H1 (cell line): ENCODE measurements around the gene NAP1L1. TPM values are rescaled to one million over a fixed set of nuclear protein-coding genes. Genes with fewer than 3 reads are reported as not detected.

Source experiments
- CTCF ChIA-PET: fragments of 300-600 bp; sonication (Branson Sonifier 250); formaldehyde crosslinking; loops from one replicate; lab custom pipeline; 2021; ENCODE audit not compliant: partially characterized antibody; lab: Charles Lee
- POLR2A ChIA-PET: fragments of 300-600 bp; sonication (Branson Sonifier 250); formaldehyde crosslinking; loops from one replicate; lab custom pipeline; 2021; ENCODE audit warnings: inconsistent platforms; ENCODE audit not compliant: partially characterized antibody; lab: Charles Lee
- DNase-seq, 2 experiments: peaks; one replicate each; pipeline versions ENCODE4 v3.0.0 to v3.0.0-alpha.2; 2010 to 2022; ENCODE audit warnings: low spot score in 2 of 2, low read depth in 1 of 2, mixed read lengths in 1 of 2
- FAIRE-seq: peaks from 2 replicates; lab custom pipeline; 2011; peaks lifted over from hg19 to GRCh38; lab: Jason Lieb, UNC
- H2AFZ ChIP-seq: 2 replicates; pipeline ENCODE4 v1.8.1; 2012; ENCODE audit warnings: low read length, inconsistent platforms
- H2AK5ac ChIP-seq: 2 replicates; pipeline ENCODE4 v1.6.1; 2013; ENCODE audit warnings: low read depth, low read length
- H2BK120ac ChIP-seq: replicated peaks from 2 replicates; pipeline ENCODE3; 2013; ENCODE audit warnings: low read depth, low read length, inconsistent platforms
- H2BK12ac ChIP-seq: 2 replicates; pipeline ENCODE4 v1.6.1; 2013; ENCODE audit warnings: low read depth, low read length
- H2BK15ac ChIP-seq: 2 replicates; pipeline ENCODE4 v1.6.1; 2013; ENCODE audit warnings: low read length
- H2BK20ac ChIP-seq: 2 replicates; pipeline ENCODE4 v1.6.1; 2013; ENCODE audit warnings: low read length
- H2BK5ac ChIP-seq: 2 replicates; pipeline ENCODE4 v1.6.1; 2013; ENCODE audit warnings: low read depth, low read length
- H3K14ac ChIP-seq: 2 replicates; pipeline ENCODE4 v1.6.1; 2013; ENCODE audit warnings: inconsistent platforms; ENCODE audit not compliant: insufficient read length
- H3K18ac ChIP-seq: 2 replicates; pipeline ENCODE4 v1.6.1; 2013; ENCODE audit warnings: low read length; ENCODE audit errors: extremely low read depth
- H3K23ac ChIP-seq: 2 replicates; pipeline ENCODE4 v1.6.1; 2013; ENCODE audit warnings: inconsistent platforms; ENCODE audit not compliant: insufficient read length
- H3K23me2 ChIP-seq: 2 replicates; pipeline ENCODE4 v1.6.1; 2013; ENCODE audit warnings: low read depth, low read length
- H3K27ac ChIP-seq: 2 replicates; pipeline ENCODE4 v1.6.1; 2011; ENCODE audit warnings: low read depth, low read length, inconsistent platforms
- H3K27me3 ChIP-seq, 4 experiments: replicated peaks in 1 of 4; 1 replicate in 1 of 4; 2 replicates in 3 of 4; pipeline versions ENCODE4 v1.6.1 to v1.8.1; 2011 to 2013; ENCODE audit warnings: low read length in 3 of 4, mild to moderate bottlenecking in 3 of 4, inconsistent platforms in 2 of 4, mixed read lengths in 2 of 4, moderate library complexity in 1 of 4; ENCODE audit not compliant: control insufficient read depth in 3 of 4, insufficient read depth in 3 of 4; ENCODE audit errors: extremely low read depth in 1 of 4
- H3K36me3 ChIP-seq, 4 experiments: 2 replicates each; pipeline versions ENCODE4 v1.6.1 to v1.8.1; 2011 to 2013; ENCODE audit warnings: mild to moderate bottlenecking in 4 of 4, low read length in 3 of 4, moderate library complexity in 2 of 4, control low read depth in 1 of 4, inconsistent platforms in 1 of 4; ENCODE audit not compliant: insufficient read depth in 4 of 4, control insufficient read depth in 2 of 4
- H3K4ac ChIP-seq: replicated peaks from 2 replicates; pipeline ENCODE3; 2013; ENCODE audit warnings: low read length, low read depth, mixed read lengths, inconsistent platforms; ENCODE audit not compliant: insufficient read length
- H3K4me1 ChIP-seq, 4 experiments: replicated peaks in 1 of 4; 1 replicate in 1 of 4; 2 replicates in 3 of 4; pipeline versions ENCODE4 v1.6.1 to v1.8.1; 2011 to 2013; ENCODE audit warnings: low read length in 3 of 4, inconsistent platforms in 2 of 4, mixed read lengths in 1 of 4; ENCODE audit not compliant: insufficient read depth in 4 of 4, control insufficient read depth in 3 of 4
- H3K4me2 ChIP-seq, 2 experiments: 2 replicates each; pipeline versions ENCODE4 v1.6.1 to v1.8.1; 2011 to 2013; ENCODE audit warnings: low read depth in 2 of 2, low read length in 2 of 2, control low read depth in 1 of 2, inconsistent platforms in 1 of 2, mild to moderate bottlenecking in 1 of 2; ENCODE audit not compliant: insufficient read depth in 1 of 2
- H3K4me3 ChIP-seq, 4 experiments: fragments of 200-600, 300-600 bp in 1 of 4; sonication (generic), shearing (Covaris generic), sonication (Bioruptor Twin) in 1 of 4; 2 replicates each; pipeline versions ENCODE4 v1.5.1 to v1.8.1; 2011 to 2016; ENCODE audit warnings: low read length in 4 of 4, low read depth in 3 of 4, control low read depth in 2 of 4, inconsistent platforms in 2 of 4, mild to moderate bottlenecking in 2 of 4, mixed read lengths in 1 of 4, moderate library complexity in 1 of 4; ENCODE audit not compliant: insufficient read depth in 2 of 4; ENCODE audit errors: extremely low read depth in 1 of 4
- H3K56ac ChIP-seq: replicated peaks from 2 replicates; pipeline ENCODE3; 2013; ENCODE audit warnings: low read depth, mild to moderate bottlenecking, mixed read lengths, low read length, inconsistent platforms; ENCODE audit not compliant: insufficient read length
- H3K79me1 ChIP-seq: 2 replicates; pipeline ENCODE4 v1.6.1; 2013; ENCODE audit warnings: low read depth, low read length, control low read depth
- H3K79me2 ChIP-seq, 2 experiments: 2 replicates each; pipeline versions ENCODE4 v1.6.1 to v1.8.1; 2012 to 2013; ENCODE audit warnings: low read length in 2 of 2, mild to moderate bottlenecking in 2 of 2, inconsistent platforms in 1 of 2; ENCODE audit not compliant: insufficient read depth in 2 of 2, control insufficient read depth in 1 of 2
- H3K9ac ChIP-seq, 4 experiments: replicated peaks in 1 of 4; 1 replicate in 1 of 4; 2 replicates in 3 of 4; pipeline versions ENCODE4 v1.6.1 to v1.8.1; 2011 to 2013; ENCODE audit warnings: low read depth in 3 of 4, low read length in 3 of 4, control low read depth in 2 of 4, mild to moderate bottlenecking in 2 of 4, moderate library complexity in 2 of 4, inconsistent platforms in 1 of 4; ENCODE audit errors: extremely low read depth in 1 of 4
- H3K9me3 ChIP-seq, 2 experiments: 2 replicates each; pipeline versions ENCODE4 v1.6.1 to v1.8.1; 2012 to 2013; ENCODE audit warnings: mild to moderate bottlenecking in 2 of 2, moderate library complexity in 2 of 2, control low read depth in 1 of 2, inconsistent platforms in 1 of 2, low read depth in 1 of 2, low read length in 1 of 2, mixed read lengths in 1 of 2; ENCODE audit not compliant: insufficient read depth in 2 of 2
- H4K20me1 ChIP-seq, 2 experiments: replicated peaks in 1 of 2; 2 replicates each; pipeline versions ENCODE3 to v1.8.1; 2011 to 2013; ENCODE audit warnings: inconsistent platforms in 2 of 2, low read length in 2 of 2, mild to moderate bottlenecking in 1 of 2; ENCODE audit not compliant: insufficient read depth in 2 of 2, control insufficient read depth in 1 of 2
- H4K5ac ChIP-seq: 2 replicates; pipeline ENCODE4 v1.6.1; 2013; ENCODE audit warnings: low read length, low read depth, mixed read lengths, inconsistent platforms; ENCODE audit not compliant: insufficient read length
- H4K8ac ChIP-seq: 2 replicates; pipeline ENCODE4 v1.8.0; 2013; ENCODE audit warnings: mild to moderate bottlenecking, moderate library complexity, low read length, inconsistent platforms; ENCODE audit not compliant: insufficient read depth; ENCODE audit errors: extremely low read depth
- H4K91ac ChIP-seq: replicated peaks from 2 replicates; pipeline ENCODE3; 2013; ENCODE audit warnings: low read length, mixed read lengths, inconsistent platforms; ENCODE audit not compliant: insufficient read length
- BCL11A ChIP-seq, 2 experiments: IDR thresholded peaks; one replicate each; pipeline ENCODE4 v1.6.1; 2011; ENCODE audit warnings: low read depth in 2 of 2, low read length in 2 of 2, mild to moderate bottlenecking in 2 of 2
- BRCA1 ChIP-seq: IDR thresholded peaks from 2 replicates; pipeline ENCODE4 v1.6.1; 2012; ENCODE audit warnings: low read depth, low read length, improper control_type of control experiment
- E2F6 ChIP-seq: IDR thresholded peaks from 2 replicates; pipeline ENCODE4 v1.6.1; 2012; ENCODE audit warnings: inconsistent platforms
- EP300 ChIP-seq, 2 experiments: IDR thresholded peaks; 1 replicate in 1 of 2; 2 replicates in 1 of 2; pipeline ENCODE4 v1.6.1; 2011 to 2012; ENCODE audit warnings: low read depth in 2 of 2, low read length in 2 of 2, mild to moderate bottlenecking in 2 of 2, borderline replicate concordance in 1 of 2, inconsistent platforms in 1 of 2, moderate library complexity in 1 of 2
- HDAC6 ChIP-seq: IDR thresholded peaks from one replicate; pipeline ENCODE4 v1.7.1; 2012; ENCODE audit warnings: low read depth, mild to moderate bottlenecking, inconsistent platforms, low read length, moderate library complexity
- JUND ChIP-seq: IDR thresholded peaks from 2 replicates; pipeline ENCODE4 v1.6.1; 2011; ENCODE audit warnings: mild to moderate bottlenecking, improper control_type of control experiment, low read length
- RNF2 ChIP-seq: fragments of 200-900, 300-1000 bp; sonication (generic); IDR thresholded peaks from 2 replicates; pipeline ENCODE4 v1.7.1; 2016; ENCODE audit warnings: borderline replicate concordance, low read depth, mild to moderate bottlenecking, antibody characterized with exemption, low read length; ENCODE audit not compliant: poor library complexity, severe bottlenecking; ENCODE audit errors: missing control alignments
- SIN3A ChIP-seq, 2 experiments: IDR thresholded peaks in 1 of 2; conservative IDR thresholded peaks in 1 of 2; 2 replicates each; pipeline ENCODE4 v1.6.1; 2011 to 2012; ENCODE audit warnings: low read length in 2 of 2, improper control_type of control experiment in 1 of 2, low read depth in 1 of 2, mild to moderate bottlenecking in 1 of 2
- SP2 ChIP-seq: IDR thresholded peaks from 2 replicates; pipeline ENCODE4 v1.6.1; 2012; ENCODE audit warnings: mild to moderate bottlenecking, low read length, inconsistent platforms
- SUZ12 ChIP-seq: fragments of 200-600 bp; sonication (generic); IDR thresholded peaks from 2 replicates; pipeline ENCODE4 v1.6.1; 2012; ENCODE audit warnings: mild to moderate bottlenecking, inconsistent platforms, low read length, moderate library complexity, mixed read lengths
- TAF1 ChIP-seq: IDR thresholded peaks from 2 replicates; pipeline ENCODE4 v1.6.1; 2011; ENCODE audit warnings: mild to moderate bottlenecking, low read depth, low read length
- TAF7 ChIP-seq: optimal IDR thresholded peaks from 2 replicates; pipeline ENCODE3; 2011; ENCODE audit warnings: low read depth, mild to moderate bottlenecking, inconsistent platforms, low read length, moderate library complexity, borderline replicate concordance
- WGBS, 2 experiments: shearing (Covaris generic) in 1 of 2; methylation state at CpG; one replicate each; pipeline versions ENCODE4 v1.1.6 to v1.1.7; 2013 to 2015; ENCODE audit warnings: low lambda C conversion rate in 2 of 2, mixed read lengths in 2 of 2, inconsistent platforms in 1 of 2, low coverage in 1 of 2, missing lambda C conversion rate in 1 of 2; ENCODE audit not compliant: insufficient replicate concordance in 2 of 2, insufficient coverage in 1 of 2, insufficient read length in 1 of 2; ENCODE audit errors: extremely low coverage in 1 of 2, missing lambda C conversion rate in 1 of 2; 5-methylcytosine and 5-hydroxymethylcytosine counted together
- polyA plus RNA-seq, 7 experiments: library from polyadenylated mRNA; depleted of rRNA in 3 of 7; stranded (reverse) in 5 of 7; unstranded in 2 of 7; fragments of >200 nt in 5 of 7; fragments of 200-250 nt in 2 of 7; gene quantifications; 1 replicate in 5 of 7; 2 replicates in 1 of 7; 4 replicates in 1 of 7; pipeline versions ENCODE4 v1.2.1 to v1.2.3, GENCODE V29; 2011 to 2013; ENCODE audit warnings: missing spikeins in 2 of 7, mixed read lengths in 2 of 7
- total RNA-seq: library from RNA; stranded (reverse); fragmentation: NEBNext Ultra II Directional; extraction: Animal tissue kit (Norgen Biotek cat#: 25700); gene quantifications from 2 replicates; pipeline ENCODE4 v1.2.1, GENCODE V29; 2021

The NAP1L1 gene
- total and polyA plus RNA-seq, 2 of the 8 experiments (the other 6 are each of a cell fraction or from before 2014, with no cell fraction given), result 202 to 1,159 TPM

- no peak overlapping the region for H3K56ac ChIP-seq
- no peaks in the 10 kb centered on the region for H3K36me3 ChIP-seq
- FAIRE-seq (no peak), DNase-seq (no peak)
- ChIA-PET POLR2A (no interaction called here), CTCF (interaction anchor here (0.7 to 1.2 kb wide), 3 partner anchors 14 to 52 kb away, joined by 3 to 6 read pairs (median 3); no protein-coding TSS in a partner anchor)
- H3K27ac ChIP-seq, result no peak overlapping the region
- TF ChIP-seq EP300 (IDR thresholded peaks at IDR 0.05; ENCODE audit: borderline replicate concordance in 1 of 2, low read depth in 2 of 2, low read length in 2 of 2) (no peak), BRCA1 (no peak), HDAC6 (no peak), E2F6 (no peak), JUND (no peak), SIN3A (conservative IDR thresholded peaks at IDR 0.05 in 1 of 2, IDR thresholded peaks at IDR 0.05 in 1 of 2; ENCODE audit: low read depth in 1 of 2, low read length in 2 of 2) (no peak), BCL11A (IDR thresholded peaks at IDR 0.05; ENCODE audit: low read depth in 2 of 2, low read length in 2 of 2) (no peak), SP2 (no peak), SUZ12 (no peak), TAF1 (no peak), RNF2 (no peak), TAF7 (no peak)
- no peaks in the 10 kb centered on the region for H3K23me2 ChIP-seq
- no peaks in the 10 kb centered on the region for H3K79me1 ChIP-seq
- H3K23ac ChIP-seq, result no peak overlapping the region
- H2AK5ac ChIP-seq, result no peak overlapping the region
- no peak overlapping the region for H3K4me2 ChIP-seq
- no peak overlapping the region for H3K4me3 ChIP-seq
- no peaks in the 10 kb centered on the region for H3K9me3 ChIP-seq
- no peaks in the 10 kb centered on the region for H3K4me1 ChIP-seq
- H4K8ac ChIP-seq, result no peak overlapping the region
- no peak overlapping the region for H2BK20ac ChIP-seq
- H3K27me3 ChIP-seq, result no peaks in the 10 kb centered on the region
- no peak overlapping the region for H4K91ac ChIP-seq
- H2BK120ac ChIP-seq, result no peak overlapping the region
- H3K4ac ChIP-seq, result no peak overlapping the region
- H4K20me1 ChIP-seq, result no peaks in the 10 kb centered on the region
- no peak overlapping the region for H2BK15ac ChIP-seq
- H2AFZ ChIP-seq, result no peak overlapping the region
- H4K5ac ChIP-seq, result no peak overlapping the region
- no peak overlapping the region for H3K9ac ChIP-seq
- no peak overlapping the region for H3K18ac ChIP-seq
- H2BK12ac ChIP-seq, result no peak overlapping the region
- no peak overlapping the region for H2BK5ac ChIP-seq
- WGBS, 2 experiments, result 83% methylated on average over 5 of the region's 5 CpGs; no CpG with 5 or more reads in 1 of the 2 experiments
- H3K14ac ChIP-seq, result no peak overlapping the region
- H3K79me2 ChIP-seq, result no peaks in the 10 kb centered on the region
Observed at GRCh38 chr12:75991753-75992152, 92.7 kb downstream of the NAP1L1 start.
